Airway epithelial cell (primary cell): ENCODE results near the gene CD82. TPM values are rescaled to one million over a fixed set of nuclear protein-coding genes. Genes with fewer than 3 reads are reported as not detected.

ENCODE experiments used
- total RNA-seq: library from RNA; depleted of rRNA; stranded (reverse); fragments of >200 nt; gene quantifications from 2 replicates; pipeline ENCODE4 v1.2.3, GENCODE V29; 2015

The CD82 gene, protein sequence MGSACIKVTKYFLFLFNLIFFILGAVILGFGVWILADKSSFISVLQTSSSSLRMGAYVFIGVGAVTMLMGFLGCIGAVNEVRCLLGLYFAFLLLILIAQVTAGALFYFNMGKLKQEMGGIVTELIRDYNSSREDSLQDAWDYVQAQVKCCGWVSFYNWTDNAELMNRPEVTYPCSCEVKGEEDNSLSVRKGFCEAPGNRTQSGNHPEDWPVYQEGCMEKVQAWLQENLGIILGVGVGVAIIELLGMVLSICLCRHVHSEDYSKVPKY
- total RNA-seq, result 71.7 and 72.1 TPM in 2 replicates

DNA sequence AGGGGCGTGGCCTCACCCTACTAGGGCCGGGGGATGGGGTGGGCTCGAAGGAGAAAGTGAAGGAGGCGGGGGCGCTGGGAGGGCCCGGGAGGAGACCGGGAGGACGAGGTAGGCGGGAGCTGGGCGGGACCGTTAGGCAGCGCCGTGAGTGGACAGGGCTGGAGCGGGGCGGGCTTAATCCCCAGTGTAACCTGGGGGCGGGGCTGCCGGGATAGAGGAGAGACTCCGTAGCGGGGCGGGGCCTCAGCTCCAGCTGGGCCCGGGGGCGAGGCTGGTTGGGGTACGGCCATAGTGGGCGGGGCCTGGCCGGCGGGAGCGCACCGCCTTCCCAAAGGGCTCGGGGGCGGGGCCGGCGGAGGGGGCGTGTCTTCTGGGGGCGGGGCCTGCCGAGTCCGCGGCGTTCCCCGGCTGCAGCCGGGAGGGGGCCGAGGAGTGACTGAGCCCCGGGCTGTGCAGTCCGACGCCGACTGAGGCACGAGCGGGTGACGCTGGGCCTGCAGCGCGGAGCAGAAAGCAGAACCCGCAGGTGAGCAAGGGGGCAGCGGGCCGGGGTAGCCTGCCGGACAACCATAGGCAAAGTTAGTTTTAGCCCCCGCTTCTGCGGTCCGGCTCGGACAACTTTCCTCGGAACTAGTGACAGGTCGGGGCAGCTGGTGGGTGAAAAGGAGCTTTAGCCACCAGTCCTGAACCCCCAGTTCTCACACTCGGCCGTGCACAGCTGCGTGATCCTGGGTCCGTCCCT is at the start of gene CD82:
TSS of gene CD82 (plus strand) at position 453 of the 742 bp plus-strand sequence. CDS start 29,000 bp downstream, outside the sequence.

Other genes starting within 250 kb of the CD82 start
- gene TSPAN18, start 161.3 kb downstream of the CD82 start, total RNA-seq, result 0.84 TPM in 1 of 2 replicates, not detected in the other